Common myeloid progenitor, CD34-positive (primary cell): ENCODE measurements around the gene C2orf69.

Experiments
- CTCF ChIA-PET: fragments of 350-600 bp; sonication (Branson Sonifier 250); formaldehyde crosslinking; loops from one replicate; lab custom pipeline; 2021; ENCODE audit warnings: antibody characterized with exemption; lab: Charles Lee
- POLR2A ChIA-PET: fragments of 350-600 bp; sonication (Branson Sonifier 250); formaldehyde crosslinking; loops from one replicate; lab custom pipeline; 2021; ENCODE audit warnings: antibody characterized with exemption; lab: Charles Lee
- DNase-seq, 3 donors: peaks; one replicate each; pipeline versions ENCODE4 v3.0.0 to v3.0.0-alpha.2; 2013
- H3K27ac ChIP-seq, 2 experiments: 1 replicate in 1 of 2; 2 replicates in 1 of 2; pipeline ENCODE4 v1.7.0; 2013; ENCODE audit warnings: inconsistent platforms in 2 of 2, low read length in 2 of 2, mild to moderate bottlenecking in 2 of 2, low read depth in 1 of 2, moderate library complexity in 1 of 2; ENCODE audit not compliant: severe bottlenecking in 2 of 2, insufficient read depth in 1 of 2, poor library complexity in 1 of 2
- H3K27me3 ChIP-seq, 5 experiments: replicated peaks in 2 of 5; 1 replicate in 3 of 5; 2 replicates in 2 of 5; pipeline versions ENCODE4 v1.6.1 to v1.7.0; 2013; ENCODE audit warnings: low read length in 4 of 5, mild to moderate bottlenecking in 2 of 5, moderate library complexity in 2 of 5, inconsistent platforms in 1 of 5; ENCODE audit not compliant: insufficient read depth in 5 of 5, control insufficient read depth in 4 of 5
- H3K36me3 ChIP-seq, 4 experiments: 1 replicate in 2 of 4; 2 replicates in 2 of 4; pipeline versions ENCODE4 v1.6.1 to v1.7.0; 2013; ENCODE audit warnings: low read length in 3 of 4, control low read depth in 1 of 4, mild to moderate bottlenecking in 1 of 4; ENCODE audit not compliant: control insufficient read depth in 4 of 4, insufficient read depth in 4 of 4
- H3K4me1 ChIP-seq, 4 experiments: 1 replicate in 3 of 4; 2 replicates in 1 of 4; pipeline versions ENCODE4 v1.6.1 to v1.7.1; 2013; ENCODE audit warnings: low read length in 3 of 4, mild to moderate bottlenecking in 3 of 4, control low read depth in 1 of 4, inconsistent platforms in 1 of 4, moderate library complexity in 1 of 4; ENCODE audit not compliant: control insufficient read depth in 4 of 4, insufficient read depth in 4 of 4; ENCODE audit errors: control extremely low read depth in 1 of 4
- H3K4me3 ChIP-seq, 7 experiments: 1 replicate in 4 of 7; 2 replicates in 3 of 7; pipeline versions ENCODE4 v1.5.1 to v1.7.0; 2013; ENCODE audit warnings: mild to moderate bottlenecking in 7 of 7, low read length in 6 of 7, moderate library complexity in 6 of 7, inconsistent platforms in 2 of 7, low read depth in 2 of 7, control low read depth in 1 of 7; ENCODE audit not compliant: insufficient read depth in 4 of 7, control insufficient read depth in 1 of 7; ENCODE audit errors: extremely low read depth in 1 of 7
- H3K9me3 ChIP-seq, 5 experiments: 1 replicate in 4 of 5; 2 replicates in 1 of 5; pipeline versions ENCODE4 v1.6.1 to v1.7.1; 2013; ENCODE audit warnings: low read length in 4 of 5, mild to moderate bottlenecking in 2 of 5, inconsistent platforms in 1 of 5, low read depth in 1 of 5, moderate library complexity in 1 of 5; ENCODE audit not compliant: control insufficient read depth in 4 of 5, insufficient read depth in 2 of 5; ENCODE audit errors: control extremely low read depth in 1 of 5
- WGBS: methylation state at CpG from one replicate; pipeline ENCODE4 v1.1.5; 2013; ENCODE audit not compliant: insufficient coverage; 5-methylcytosine and 5-hydroxymethylcytosine counted together

C2orf69 gene

DNA sequence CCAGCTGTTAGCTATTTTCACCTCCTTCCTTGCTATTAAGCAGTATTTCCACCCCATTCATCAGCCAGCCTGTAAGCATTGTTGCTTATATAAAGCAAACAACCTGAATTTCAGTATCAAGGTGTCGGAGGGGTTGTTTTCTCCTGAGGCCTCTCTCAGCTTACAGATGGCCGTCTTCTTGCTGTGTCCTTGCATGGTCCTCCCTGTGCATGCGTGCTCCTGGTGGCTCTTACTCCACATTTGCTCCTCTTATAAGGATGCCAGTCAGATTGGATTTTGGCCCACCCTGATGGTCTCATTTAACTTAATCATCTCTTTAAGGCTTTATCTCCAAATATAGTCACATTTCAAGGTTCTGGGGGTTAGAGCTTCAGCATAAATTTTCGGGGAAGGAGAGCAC lies 46.9 kb downstream of the C2orf69 start:
- POLR2A ChIA-PET: no interaction called here
- CTCF ChIA-PET: interaction anchor here (1.1 to 1.7 kb wide), 2 partner anchors 12 to 17 kb away, joined by 3 to 5 read pairs; no protein-coding TSS in a partner anchor
- WGBS: 98% methylated on average over 4 of the region's 4 CpGs
- Histone ChIP-seq H3K36me3 (peaks cover 9 to 48% (median 27%) of the 10 kb centered on the region in 4 experiments), H3K4me1 (peaks cover 4 to 23% (median 15%) of the 10 kb centered on the region in 4 experiments), H3K9me3 (no peaks in the 10 kb centered on the region), H3K27ac (no peak overlapping the region), H3K4me3 (no peak overlapping the region), H3K27me3 (no peaks in the 10 kb centered on the region)
- DNase-seq: no peak

GRCh38 chr2:199962203-199962602 lies 51.1 kb downstream of the C2orf69 start:
- no peaks in the 10 kb centered on the region for H3K4me1 ChIP-seq
- H3K9me3 ChIP-seq: no peaks in the 10 kb centered on the region
- no peaks in the 10 kb centered on the region for H3K27me3 ChIP-seq
- no peak overlapping the region for H3K4me3 ChIP-seq
- POLR2A ChIA-PET: no interaction called here
- CTCF ChIA-PET: no interaction called here
- peaks cover 17 to 76% (median 42%) of the 10 kb centered on the region in 4 experiments for H3K36me3 ChIP-seq
- DNase-seq: no peak
- WGBS: 100% methylated on average over 2 of the region's 2 CpGs
- H3K27ac ChIP-seq: no peak overlapping the region

GRCh38 chr2:199966405-199966804 lies 55.3 kb downstream of the C2orf69 start:
- no peaks in the 10 kb centered on the region for H3K27me3 ChIP-seq
- ChIA-PET POLR2A (no interaction called here), CTCF (interaction anchor here (1.2 to 3.7 kb wide), 4 partner anchors 13 to 505 kb away, joined by 3 to 13 read pairs (median 3); no protein-coding TSS in a partner anchor)
- DNase-seq: no peak
- H3K4me3 ChIP-seq: no peak overlapping the region
- H3K4me1 ChIP-seq: no peaks in the 10 kb centered on the region
- 100% methylated on average over 2 of the region's 2 CpGs for WGBS
- H3K36me3 ChIP-seq: peaks cover 13 to 45% (median 27%) of the 10 kb centered on the region in 4 experiments
- H3K9me3 ChIP-seq: no peaks in the 10 kb centered on the region
- H3K27ac ChIP-seq: no peak overlapping the region

GRCh38 chr2:199966976-199967375 lies 55.9 kb downstream of the C2orf69 start:
- Histone ChIP-seq H3K4me1 (no peaks in the 10 kb centered on the region), H3K36me3 (peaks cover 13 to 39% (median 23%) of the 10 kb centered on the region in 4 experiments), H3K4me3 (no peak overlapping the region), H3K27ac (no peak overlapping the region), H3K27me3 (no peaks in the 10 kb centered on the region), H3K9me3 (no peaks in the 10 kb centered on the region)
- POLR2A ChIA-PET: no interaction called here
- DNase-seq: no peak
- CTCF ChIA-PET: interaction anchor here (1.2 to 3.7 kb wide), 3 partner anchors 13 to 504 kb away, joined by 3 to 13 read pairs (median 3); no protein-coding TSS in a partner anchor
- no CpG with 5 or more reads among the region's 1 CpG for WGBS

DNA sequence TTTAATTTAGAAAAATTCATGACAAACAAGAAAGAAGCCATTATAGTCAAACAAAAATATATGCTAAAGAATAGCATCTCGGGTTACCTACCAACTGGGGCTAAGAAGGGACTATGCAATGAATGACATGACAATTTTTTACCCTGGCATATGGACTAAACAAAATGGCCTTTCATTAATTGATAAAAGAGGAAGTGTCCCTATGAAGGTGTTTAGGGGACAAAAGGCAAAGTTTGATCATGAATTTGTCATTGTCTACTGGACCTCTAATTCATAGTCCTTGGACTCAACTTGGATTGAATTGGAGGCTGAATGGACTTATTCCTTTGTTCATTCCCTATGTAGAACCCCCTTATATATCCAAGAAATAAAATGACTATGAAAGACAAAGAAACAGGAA lies 57.0 kb downstream of the C2orf69 start:
- Histone ChIP-seq H3K4me3 (no peak overlapping the region), H3K4me1 (no peaks in the 10 kb centered on the region), H3K27me3 (no peaks in the 10 kb centered on the region), H3K27ac (no peak overlapping the region), H3K36me3 (peaks cover 8 to 31% (median 16%) of the 10 kb centered on the region in 4 experiments), H3K9me3 (no peaks in the 10 kb centered on the region)
- DNase-seq: peak in 1 of 3 donors; percentile 17
- ChIA-PET POLR2A (no interaction called here), CTCF (no interaction called here)
- no CpG with 5 or more reads among the region's 1 CpG for WGBS

DNA sequence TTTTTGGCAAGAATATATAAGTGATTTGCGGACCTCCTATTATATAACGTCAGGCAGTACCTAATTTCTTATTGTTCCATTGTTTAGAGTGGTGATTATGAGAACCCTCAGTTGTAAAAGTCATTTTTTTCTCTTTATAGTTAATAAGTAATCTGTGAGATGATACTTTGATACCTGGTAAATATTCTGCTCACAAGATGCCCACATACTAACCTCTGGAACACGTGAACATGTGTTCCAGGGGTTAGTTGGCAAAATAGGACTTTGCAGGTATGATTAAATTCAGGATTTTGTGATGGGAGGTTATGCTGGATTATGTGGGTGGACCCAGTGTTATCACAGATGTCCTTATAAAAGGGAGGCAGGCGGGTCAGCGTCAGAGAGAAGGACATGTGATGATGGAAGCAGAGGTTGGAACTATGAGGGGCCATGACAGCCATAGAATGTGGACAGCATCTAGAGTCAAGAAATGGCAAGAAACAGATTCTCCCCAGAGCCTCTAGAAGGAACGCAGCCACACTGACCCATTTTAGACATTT lies 61.1 kb downstream of the C2orf69 start:
- no peaks in the 10 kb centered on the region for H3K9me3 ChIP-seq
- no peak overlapping the region for H3K27ac ChIP-seq
- ChIA-PET CTCF (interaction anchor here (1.2 to 4.6 kb wide), 7 partner anchors 8 to 537 kb away, joined by 3 to 64 read pairs (median 3); partner anchors contain the start of gene KCTD18), POLR2A (no interaction called here)
- no peaks in the 10 kb centered on the region for H3K27me3 ChIP-seq
- no peak for DNase-seq
- H3K4me1 ChIP-seq: no peaks in the 10 kb centered on the region
- peaks cover 0 to 8% (median 0%) of the 10 kb centered on the region in 4 experiments for H3K36me3 ChIP-seq
- H3K4me3 ChIP-seq: no peak overlapping the region
- 92% methylated on average over 2 of the region's 6 CpGs for WGBS

DNA sequence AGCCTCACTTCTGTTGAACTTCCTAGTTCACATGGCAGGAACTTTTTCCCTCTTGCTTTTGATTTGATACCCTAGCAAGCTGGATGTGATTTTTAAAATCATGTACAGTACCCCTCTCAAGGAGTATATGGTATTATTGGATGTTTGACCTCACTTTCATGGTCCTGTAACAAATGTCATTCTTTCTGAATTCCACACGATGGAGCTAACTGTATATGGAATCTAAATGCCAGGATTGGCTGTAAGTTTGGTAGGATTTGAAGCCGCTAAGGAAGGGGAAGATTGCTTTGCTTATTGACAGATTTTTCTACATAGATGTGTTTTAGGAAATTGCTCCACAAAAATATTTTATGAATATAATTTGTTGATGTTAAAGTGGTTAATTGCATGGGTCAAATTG lies 62.6 kb downstream of the C2orf69 start:
- peak; percentile 32 to 62 (median 58) for DNase-seq
- Histone ChIP-seq H3K9me3 (no peaks in the 10 kb centered on the region), H3K27ac (no peak overlapping the region), H3K4me3 (no peak overlapping the region), H3K36me3 (peaks cover 0 to 4% (median 0%) of the 10 kb centered on the region in 4 experiments), H3K4me1 (no peaks in the 10 kb centered on the region), H3K27me3 (no peaks in the 10 kb centered on the region)
- ChIA-PET POLR2A (no interaction called here), CTCF (interaction anchor here (0.5 to 4.6 kb wide), 12 partner anchors 11 to 753 kb away, joined by 3 to 64 read pairs (median 4); no protein-coding TSS in a partner anchor)
- no CpG with 5 or more reads among the region's 2 CpGs for WGBS
